ENCODE data around the gene UBR3. TPM values are rescaled to one million over a fixed set of nuclear protein-coding genes. Genes with fewer than 3 reads are reported as not detected.
"Not testable (repeated sequence)": the region's sequence is repeated elsewhere in the genome, so short reads cannot be mapped to it uniquely, and the experiment has no call there.

The UBR3 gene
- total and polyA plus RNA-seq, 5 donors from 2014 or later: 8.1 to 45.1 (median 9.6) TPM

GRCh38 chr2:169859423-169859822 is 32.2 kb downstream of the UBR3 start:
- Mint-ChIP-seq H3K27ac (no peak overlapping the region), H3K4me3 (no peak overlapping the region), H3K9me3 (no peaks in the 10 kb centered on the region), H3K27me3 (no peaks in the 10 kb centered on the region), H3K4me1 (peaks cover 14 to 34% (median 28%) of the 10 kb centered on the region in 4 donors), H3K36me3 (peaks cover 20% of the 10 kb centered on the region)
- no peak for DNase-seq
- no peaks in the 10 kb centered on the region for H3K9me3 ChIP-seq (ENCODE audit: control insufficient read depth in 2 of 2, low read length in 2 of 2)
- H3K27me3 ChIP-seq (ENCODE audit: control insufficient read depth, insufficient read depth, low read length): no peaks in the 10 kb centered on the region
- no peak for ATAC-seq (ENCODE audit: low read depth in 2 of 2)
- no peak overlapping the region for H3K27ac ChIP-seq (ENCODE audit: insufficient read depth, low read length, poor library complexity, severe bottlenecking)
- peaks cover 4% of the 10 kb centered on the region for H3K36me3 ChIP-seq (ENCODE audit: control insufficient read depth, insufficient read depth, low read length)
- H3K4me3 ChIP-seq (ENCODE audit: low read depth, low read length): no peak overlapping the region
- H3K4me1 ChIP-seq (ENCODE audit: control insufficient read depth, insufficient read depth, low read length, poor library complexity, severe bottlenecking): no peaks in the 10 kb centered on the region

DNA sequence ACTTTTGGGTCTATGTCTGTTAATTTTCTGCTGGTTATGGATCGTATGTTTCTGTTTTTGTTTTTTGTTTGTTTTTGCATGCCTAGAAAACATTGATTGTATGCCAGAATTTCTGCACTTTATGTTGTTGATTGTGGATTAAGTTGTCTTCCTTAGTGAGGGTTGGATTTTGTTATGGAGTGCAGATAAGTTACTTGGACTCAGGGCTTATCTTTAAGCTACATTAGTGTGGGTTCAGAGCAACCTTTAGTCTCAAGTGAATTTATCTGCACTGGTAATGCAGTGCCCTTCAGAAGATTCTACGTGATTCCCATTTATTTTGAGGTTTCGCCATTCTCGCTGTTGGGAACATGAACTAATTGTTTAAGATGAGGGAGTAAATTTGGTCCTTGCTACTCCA is 32.9 kb downstream of the UBR3 start:
- Histone ChIP-seq H3K4me1 (ENCODE audit: control insufficient read depth, insufficient read depth, low read length, poor library complexity, severe bottlenecking) (no peaks in the 10 kb centered on the region), H3K9me3 (ENCODE audit: control insufficient read depth in 2 of 2, low read length in 2 of 2) (no peaks in the 10 kb centered on the region), H3K27me3 (ENCODE audit: control insufficient read depth, insufficient read depth, low read length) (no peaks in the 10 kb centered on the region), H3K36me3 (ENCODE audit: control insufficient read depth, insufficient read depth, low read length) (peaks cover 4% of the 10 kb centered on the region), H3K27ac (ENCODE audit: insufficient read depth, low read length, poor library complexity, severe bottlenecking) (no peak overlapping the region), H3K4me3 (ENCODE audit: low read depth, low read length) (no peak overlapping the region)
- Mint-ChIP-seq H3K27ac (no peak overlapping the region), H3K9me3 (no peaks in the 10 kb centered on the region), H3K36me3 (peaks cover 20% of the 10 kb centered on the region), H3K4me3 (no peak overlapping the region), H3K27me3 (no peaks in the 10 kb centered on the region), H3K4me1 (peaks cover 7 to 35% (median 28%) of the 10 kb centered on the region in 4 donors)
- DNase-seq (no peak), ATAC-seq (ENCODE audit: low read depth in 2 of 2) (no peak)

DNA sequence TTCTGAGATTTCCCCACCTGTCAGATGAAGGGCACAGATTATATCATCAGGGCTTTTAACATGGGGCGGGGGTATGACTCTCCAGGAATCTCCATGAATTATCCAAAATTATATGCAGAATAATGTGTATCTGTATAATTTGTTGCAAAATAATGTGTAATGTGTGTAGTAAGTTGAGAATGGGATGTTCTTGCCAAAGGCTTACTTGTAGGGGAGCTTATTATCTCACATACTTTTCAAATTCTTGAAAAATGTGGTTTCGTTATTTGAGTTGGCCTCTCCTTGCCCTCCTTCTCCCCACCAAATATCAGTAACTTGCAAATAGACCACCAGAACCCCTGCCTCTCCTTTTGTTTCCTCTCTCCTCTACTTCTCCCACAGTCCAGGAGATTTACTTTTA is 35.6 kb downstream of the UBR3 start:
- no peak overlapping the region for H3K4me3 ChIP-seq (ENCODE audit: low read depth, low read length)
- no peak overlapping the region for H3K27ac ChIP-seq (ENCODE audit: insufficient read depth, low read length, poor library complexity, severe bottlenecking)
- no peak overlapping the region for H3K4me3 Mint-ChIP-seq
- H3K27ac Mint-ChIP-seq: no peak overlapping the region
- H3K4me1 Mint-ChIP-seq: peaks cover 13 to 48% (median 39%) of the 10 kb centered on the region in 4 donors
- no peaks in the 10 kb centered on the region for H3K4me1 ChIP-seq (ENCODE audit: control insufficient read depth, insufficient read depth, low read length, poor library complexity, severe bottlenecking)
- ATAC-seq (ENCODE audit: low read depth in 2 of 2) (no peak), DNase-seq (no peak)
- peaks cover 20% of the 10 kb centered on the region for H3K36me3 Mint-ChIP-seq
- no peaks in the 10 kb centered on the region for H3K9me3 ChIP-seq (ENCODE audit: control insufficient read depth in 2 of 2, low read length in 2 of 2)
- no peaks in the 10 kb centered on the region for H3K9me3 Mint-ChIP-seq
- H3K27me3 ChIP-seq (ENCODE audit: control insufficient read depth, insufficient read depth, low read length): no peaks in the 10 kb centered on the region
- no peaks in the 10 kb centered on the region for H3K27me3 Mint-ChIP-seq
- H3K36me3 ChIP-seq (ENCODE audit: control insufficient read depth, insufficient read depth, low read length): peaks cover 4% of the 10 kb centered on the region

GRCh38 chr2:169865492-169865891 is 38.2 kb downstream of the UBR3 start:
- DNase-seq (no peak), ATAC-seq (ENCODE audit: low read depth in 2 of 2) (no peak)
- H3K36me3 Mint-ChIP-seq: peaks cover 14% of the 10 kb centered on the region
- Histone ChIP-seq H3K4me3 (ENCODE audit: low read depth, low read length) (no peak overlapping the region), H3K27ac (ENCODE audit: insufficient read depth, low read length, poor library complexity, severe bottlenecking) (no peak overlapping the region), H3K9me3 (ENCODE audit: control insufficient read depth in 2 of 2, low read length in 2 of 2) (no peaks in the 10 kb centered on the region), H3K27me3 (ENCODE audit: control insufficient read depth, insufficient read depth, low read length) (no peaks in the 10 kb centered on the region), H3K36me3 (ENCODE audit: control insufficient read depth, insufficient read depth, low read length) (peaks cover 4% of the 10 kb centered on the region), H3K4me1 (ENCODE audit: control insufficient read depth, insufficient read depth, low read length, poor library complexity, severe bottlenecking) (no peaks in the 10 kb centered on the region)
- peak overlapping the region in 3 of 4 donors; percentile 2 to 51 (median 5) for H3K4me3 Mint-ChIP-seq
- peaks cover 18 to 52% (median 36%) of the 10 kb centered on the region in 4 donors for H3K4me1 Mint-ChIP-seq
- H3K27ac Mint-ChIP-seq: peak overlapping the region in 1 of 3 donors; percentile 25
- H3K27me3 Mint-ChIP-seq: no peaks in the 10 kb centered on the region
- no peaks in the 10 kb centered on the region for H3K9me3 Mint-ChIP-seq

- not testable (repeated sequence) for DNase-seq; ATAC-seq (ENCODE audit: low read depth in 2 of 2)
Observed at GRCh38 chr2:169866230-169866629, 39.0 kb downstream of the UBR3 start.

GRCh38 chr2:169867579-169867978 is 40.3 kb downstream of the UBR3 start:
- Mint-ChIP-seq H3K27ac (no peak overlapping the region), H3K9me3 (no peaks in the 10 kb centered on the region), H3K36me3 (peaks cover 9% of the 10 kb centered on the region), H3K27me3 (no peaks in the 10 kb centered on the region), H3K4me1 (peaks cover 21 to 47% (median 32%) of the 10 kb centered on the region in 4 donors), H3K4me3 (no peak overlapping the region)
- Histone ChIP-seq H3K27ac (ENCODE audit: insufficient read depth, low read length, poor library complexity, severe bottlenecking) (no peak overlapping the region), H3K27me3 (ENCODE audit: control insufficient read depth, insufficient read depth, low read length) (no peaks in the 10 kb centered on the region), H3K9me3 (ENCODE audit: control insufficient read depth in 2 of 2, low read length in 2 of 2) (no peaks in the 10 kb centered on the region), H3K36me3 (ENCODE audit: control insufficient read depth, insufficient read depth, low read length) (no peaks in the 10 kb centered on the region), H3K4me3 (ENCODE audit: low read depth, low read length) (no peak overlapping the region), H3K4me1 (ENCODE audit: control insufficient read depth, insufficient read depth, low read length, poor library complexity, severe bottlenecking) (no peaks in the 10 kb centered on the region)
- DNase-seq (no peak), ATAC-seq (ENCODE audit: low read depth in 2 of 2) (no peak)

More at GRCh38 chr2:169866230-169866629, 39.0 kb downstream of the UBR3 start:
- H3K4me3 Mint-ChIP-seq; H3K4me1 ChIP-seq (ENCODE audit: control insufficient read depth, insufficient read depth, low read length, poor library complexity, severe bottlenecking); H3K27ac Mint-ChIP-seq; H3K36me3 ChIP-seq (ENCODE audit: control insufficient read depth, insufficient read depth, low read length); H3K9me3 ChIP-seq (ENCODE audit: control insufficient read depth in 2 of 2, low read length in 2 of 2); H3K27me3 Mint-ChIP-seq; H3K9me3 Mint-ChIP-seq; H3K4me3 ChIP-seq (ENCODE audit: low read depth, low read length); H3K27me3 ChIP-seq (ENCODE audit: control insufficient read depth, insufficient read depth, low read length); H3K27ac ChIP-seq (ENCODE audit: insufficient read depth, low read length, poor library complexity, severe bottlenecking): not testable (repeated sequence)
- H3K4me1 Mint-ChIP-seq: peaks cover 21 to 55% (median 37%) of the 10 kb centered on the region in 4 donors
- H3K36me3 Mint-ChIP-seq: peaks cover 13% of the 10 kb centered on the region

DNA sequence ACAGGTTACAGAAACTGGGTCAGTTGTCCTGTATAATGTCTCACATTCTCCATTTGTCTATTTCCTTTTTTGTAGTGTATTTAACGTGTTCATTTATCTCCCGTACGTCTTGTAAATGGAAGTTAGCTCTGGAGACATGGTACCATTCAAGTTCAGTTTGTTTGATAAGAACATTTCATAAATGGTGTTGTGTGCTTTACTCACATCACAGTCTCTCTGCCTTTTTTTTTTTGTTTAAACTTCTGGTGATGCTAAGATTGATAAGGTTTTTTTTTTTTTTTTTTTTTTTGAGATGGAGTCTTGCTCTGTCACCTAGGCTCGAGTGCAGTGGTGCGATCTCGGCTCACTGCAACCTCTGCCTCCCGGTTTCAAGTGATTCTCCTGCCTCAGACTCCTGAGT is 41.7 kb downstream of the UBR3 start:
- no peak overlapping the region for H3K4me3 Mint-ChIP-seq
- Histone ChIP-seq H3K9me3 (ENCODE audit: control insufficient read depth in 2 of 2, low read length in 2 of 2) (no peaks in the 10 kb centered on the region), H3K4me1 (ENCODE audit: control insufficient read depth, insufficient read depth, low read length, poor library complexity, severe bottlenecking) (no peaks in the 10 kb centered on the region), H3K27me3 (ENCODE audit: control insufficient read depth, insufficient read depth, low read length) (no peaks in the 10 kb centered on the region), H3K4me3 (ENCODE audit: low read depth, low read length) (no peak overlapping the region), H3K36me3 (ENCODE audit: control insufficient read depth, insufficient read depth, low read length) (no peaks in the 10 kb centered on the region), H3K27ac (ENCODE audit: insufficient read depth, low read length, poor library complexity, severe bottlenecking) (no peak overlapping the region)
- H3K4me1 Mint-ChIP-seq: peaks cover 14 to 34% (median 22%) of the 10 kb centered on the region in 4 donors
- no peaks in the 10 kb centered on the region for H3K9me3 Mint-ChIP-seq
- H3K27ac Mint-ChIP-seq: no peak overlapping the region
- H3K27me3 Mint-ChIP-seq: no peaks in the 10 kb centered on the region
- ATAC-seq (ENCODE audit: low read depth in 2 of 2) (no peak), DNase-seq (no peak)
- H3K36me3 Mint-ChIP-seq: peaks cover 5% of the 10 kb centered on the region

DNA sequence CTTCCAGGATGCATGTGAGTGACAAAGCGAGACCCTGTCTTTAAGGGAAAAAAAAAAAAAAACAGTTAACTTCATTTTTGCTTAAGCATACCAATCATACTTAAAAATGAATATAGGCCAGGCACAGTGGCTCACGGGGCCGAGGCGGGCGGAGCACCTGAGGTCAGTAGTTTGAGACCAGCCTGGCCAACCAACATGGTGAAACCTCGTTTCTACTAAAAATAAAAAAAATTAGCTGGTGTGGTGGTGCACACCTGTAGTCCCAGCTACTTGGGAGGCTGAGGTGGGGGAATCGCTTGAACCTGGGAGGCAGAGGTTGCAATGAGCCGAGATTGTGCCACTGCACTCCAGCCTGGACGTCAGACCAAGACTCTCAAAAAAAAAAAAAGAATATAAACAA is 44.1 kb downstream of the UBR3 start:
- H3K27me3 ChIP-seq (ENCODE audit: control insufficient read depth, insufficient read depth, low read length); DNase-seq; H3K36me3 Mint-ChIP-seq; H3K27me3 Mint-ChIP-seq; H3K9me3 Mint-ChIP-seq; H3K4me1 ChIP-seq (ENCODE audit: control insufficient read depth, insufficient read depth, low read length, poor library complexity, severe bottlenecking); H3K4me3 Mint-ChIP-seq; ATAC-seq (ENCODE audit: low read depth in 2 of 2); H3K9me3 ChIP-seq (ENCODE audit: control insufficient read depth in 2 of 2, low read length in 2 of 2); H3K27ac ChIP-seq (ENCODE audit: insufficient read depth, low read length, poor library complexity, severe bottlenecking); H3K36me3 ChIP-seq (ENCODE audit: control insufficient read depth, insufficient read depth, low read length); H3K4me3 ChIP-seq (ENCODE audit: low read depth, low read length): not testable (repeated sequence)
- Mint-ChIP-seq H3K27ac (peak overlapping the region in 1 of 3 donors; percentile 33), H3K4me1 (peaks cover 14 to 33% (median 18%) of the 10 kb centered on the region in 4 donors)

Measured in CD4-positive, CD25-positive, alpha-beta regulatory T cell (primary cell).